Esophagus muscularis mucosa (tissue), 4 donors: ENCODE data around the gene GRIK4. TPM values are rescaled to one million over a fixed set of nuclear protein-coding genes. Genes with fewer than 3 reads are reported as not detected.

Source experiments
- DNase-seq: peaks from one replicate; pipeline ENCODE4 v3.0.0-alpha.2; 2017; ENCODE audit errors: extremely low spot score
- H3K27ac ChIP-seq, 4 donors: fragments of 200-600 bp; sonication (generic); replicated peaks in 1 of 4; 1 replicate in 3 of 4; 2 replicates in 1 of 4; pipeline ENCODE4 v1.5.1; 2016 to 2019; ENCODE audit warnings: mild to moderate bottlenecking in 1 of 4
- H3K27me3 ChIP-seq, 4 donors: fragments of 200-600 bp; sonication (generic); one replicate each; pipeline versions ENCODE4 v1.5.1 to v1.6.0; 2016 to 2019
- H3K36me3 ChIP-seq, 4 donors: fragments of 200-600 bp; sonication (generic); one replicate each; pipeline ENCODE4 v1.5.1; 2016 to 2019
- H3K4me1 ChIP-seq, 4 donors: fragments of 200-600 bp; sonication (generic); one replicate each; pipeline ENCODE4 v1.5.1; 2016 to 2019
- H3K4me3 ChIP-seq, 4 donors: fragments of 200-600 bp; sonication (generic); 1 replicate in 2 of 4; 2 replicates in 2 of 4; pipeline ENCODE4 v1.5.1; 2016 to 2019; ENCODE audit warnings: mild to moderate bottlenecking in 4 of 4, moderate library complexity in 1 of 4
- H3K9me3 ChIP-seq, 4 donors: fragments of 200-600 bp; sonication (generic); 1 replicate in 3 of 4; 2 replicates in 1 of 4; pipeline ENCODE4 v1.5.1; 2016 to 2019
- EP300 ChIP-seq: sonication (generic); formaldehyde crosslinking; IDR thresholded peaks from one replicate; pipeline ENCODE4 v1.6.1; 2017; ENCODE audit warnings: antibody characterized with exemption
- POLR2A ChIP-seq: fragments of 450-650 bp; IDR thresholded peaks from one replicate; pipeline ENCODE4 v1.6.1; 2017; ENCODE audit warnings: antibody characterized with exemption, moderate library complexity, mild to moderate bottlenecking, low read depth
- POLR2AphosphoS5 ChIP-seq, 2 donors: sonication (generic); formaldehyde crosslinking; IDR thresholded peaks; one replicate each; pipeline ENCODE4 v1.6.1; 2017; ENCODE audit warnings: antibody characterized with exemption in 2 of 2
- WGBS: methylation state at CpG from one replicate; pipeline ENCODE4 v1.1.5; 2018; 5-methylcytosine and 5-hydroxymethylcytosine counted together
- intact Hi-C: fragments of 100-400 bp; cut with DNase I; formaldehyde crosslinking; loops from one replicate; pipeline ENCODE4 v1.15.1; 2023
- total RNA-seq, 4 donors: library from RNA; depleted of rRNA; stranded (reverse); fragments of >200 nt; gene quantifications; one replicate each; pipeline versions ENCODE4 v1.1.0 to v1.2.1, GENCODE V29; 2016
- TF ChIP-seq, protein P1 (sequence below), 3 experiments: fragments of 200-600 bp in 2 of 3; fragments of 450-650 bp in 1 of 3; sonication (generic) in 2 of 3; IDR thresholded peaks; one replicate each; pipeline ENCODE4 v1.5.1; 2017 to 2019; ENCODE audit warnings: antibody characterized with exemption in 3 of 3, mild to moderate bottlenecking in 2 of 3, moderate library complexity in 1 of 3

GRIK4 gene
- total RNA-seq, 4 donors from 2014 or later = 0.13 to 0.83 (median 0.43) TPM

DNA sequence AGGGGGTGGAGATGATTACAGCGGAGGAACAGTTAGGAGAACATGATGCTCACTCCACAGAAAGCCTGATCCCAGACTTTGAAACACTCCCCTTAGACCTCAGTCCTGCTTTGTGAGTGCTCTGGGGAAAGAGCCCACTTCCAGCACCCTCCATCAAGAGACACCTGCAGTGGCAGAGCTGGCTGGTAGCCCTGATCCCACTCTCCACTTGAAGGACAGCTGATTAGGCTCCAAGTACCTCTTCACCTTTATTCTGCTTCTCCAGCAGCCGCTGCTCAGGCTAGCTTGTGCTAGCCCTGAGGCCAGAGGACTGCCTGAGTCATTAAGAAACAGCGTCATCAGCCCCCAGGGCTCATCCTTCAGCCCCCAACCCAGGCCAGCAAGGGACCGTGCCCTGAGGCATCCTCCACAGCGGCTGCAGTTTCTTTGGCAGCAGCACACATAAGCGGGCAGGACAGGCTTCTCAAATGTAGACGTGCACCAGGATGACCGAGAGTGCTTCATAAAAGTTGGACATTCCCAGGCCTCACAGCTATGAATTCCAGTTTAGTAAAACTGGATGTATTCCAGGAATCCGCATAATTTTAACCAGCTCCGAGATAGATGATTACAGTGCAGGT lies 366.3 kb downstream of the GRIK4 start:
- Histone ChIP-seq H3K36me3 (no peaks in the 10 kb centered on the region), H3K4me1 (peaks cover 0 to 2% (median 1%) of the 10 kb centered on the region in 4 donors), H3K27ac (no peak overlapping the region), H3K4me3 (no peak overlapping the region), H3K9me3 (no peaks in the 10 kb centered on the region), H3K27me3 (peaks cover 0 to 14% (median 4%) of the 10 kb centered on the region in 4 donors)
- WGBS = 74% methylated on average over 10 of the region's 10 CpGs
- intact Hi-C loops = no loop called here
- TF ChIP-seq POLR2AphosphoS5 (IDR thresholded peaks at IDR 0.05) (no peak), EP300 (no peak), POLR2A (no peak)
- TF ChIP-seq, protein P1, sequence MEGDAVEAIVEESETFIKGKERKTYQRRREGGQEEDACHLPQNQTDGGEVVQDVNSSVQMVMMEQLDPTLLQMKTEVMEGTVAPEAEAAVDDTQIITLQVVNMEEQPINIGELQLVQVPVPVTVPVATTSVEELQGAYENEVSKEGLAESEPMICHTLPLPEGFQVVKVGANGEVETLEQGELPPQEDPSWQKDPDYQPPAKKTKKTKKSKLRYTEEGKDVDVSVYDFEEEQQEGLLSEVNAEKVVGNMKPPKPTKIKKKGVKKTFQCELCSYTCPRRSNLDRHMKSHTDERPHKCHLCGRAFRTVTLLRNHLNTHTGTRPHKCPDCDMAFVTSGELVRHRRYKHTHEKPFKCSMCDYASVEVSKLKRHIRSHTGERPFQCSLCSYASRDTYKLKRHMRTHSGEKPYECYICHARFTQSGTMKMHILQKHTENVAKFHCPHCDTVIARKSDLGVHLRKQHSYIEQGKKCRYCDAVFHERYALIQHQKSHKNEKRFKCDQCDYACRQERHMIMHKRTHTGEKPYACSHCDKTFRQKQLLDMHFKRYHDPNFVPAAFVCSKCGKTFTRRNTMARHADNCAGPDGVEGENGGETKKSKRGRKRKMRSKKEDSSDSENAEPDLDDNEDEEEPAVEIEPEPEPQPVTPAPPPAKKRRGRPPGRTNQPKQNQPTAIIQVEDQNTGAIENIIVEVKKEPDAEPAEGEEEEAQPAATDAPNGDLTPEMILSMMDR (IDR thresholded peaks at IDR 0.05) = no peak
- DNase-seq = no peak

DNA sequence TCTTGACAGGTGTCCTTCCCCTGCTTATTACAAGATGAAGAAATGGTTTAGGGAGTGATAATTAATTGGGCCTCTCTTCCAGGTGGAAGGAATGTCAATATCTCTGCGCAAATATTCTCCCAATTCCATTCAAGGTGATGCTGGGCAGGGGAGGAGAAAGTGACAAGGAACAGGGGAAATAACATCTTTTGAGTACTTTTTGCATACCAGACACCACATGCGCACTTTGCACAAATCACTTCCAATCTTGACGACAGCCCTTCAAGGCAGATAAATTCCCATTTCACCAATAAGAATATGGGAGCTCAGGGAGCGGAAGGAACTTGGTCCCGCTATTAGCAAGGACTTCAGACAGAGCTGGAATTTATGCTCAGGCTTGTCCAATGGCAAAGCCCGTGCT lies 367.2 kb downstream of the GRIK4 start:
- intact Hi-C loops = no loop called here
- Histone ChIP-seq H3K27ac (no peak overlapping the region), H3K36me3 (no peaks in the 10 kb centered on the region), H3K4me1 (peaks cover 7 to 11% (median 11%) of the 10 kb centered on the region in 4 donors), H3K4me3 (no peak overlapping the region), H3K9me3 (no peaks in the 10 kb centered on the region), H3K27me3 (peaks cover 0 to 14% (median 4%) of the 10 kb centered on the region in 4 donors)
- WGBS = 93% methylated on average over 6 of the region's 6 CpGs
- TF ChIP-seq EP300 (no peak), POLR2AphosphoS5 (IDR thresholded peaks at IDR 0.05) (no peak), POLR2A (no peak)
- TF ChIP-seq, protein P1 (IDR thresholded peaks at IDR 0.05) = no peak
- no peak for DNase-seq

DNA sequence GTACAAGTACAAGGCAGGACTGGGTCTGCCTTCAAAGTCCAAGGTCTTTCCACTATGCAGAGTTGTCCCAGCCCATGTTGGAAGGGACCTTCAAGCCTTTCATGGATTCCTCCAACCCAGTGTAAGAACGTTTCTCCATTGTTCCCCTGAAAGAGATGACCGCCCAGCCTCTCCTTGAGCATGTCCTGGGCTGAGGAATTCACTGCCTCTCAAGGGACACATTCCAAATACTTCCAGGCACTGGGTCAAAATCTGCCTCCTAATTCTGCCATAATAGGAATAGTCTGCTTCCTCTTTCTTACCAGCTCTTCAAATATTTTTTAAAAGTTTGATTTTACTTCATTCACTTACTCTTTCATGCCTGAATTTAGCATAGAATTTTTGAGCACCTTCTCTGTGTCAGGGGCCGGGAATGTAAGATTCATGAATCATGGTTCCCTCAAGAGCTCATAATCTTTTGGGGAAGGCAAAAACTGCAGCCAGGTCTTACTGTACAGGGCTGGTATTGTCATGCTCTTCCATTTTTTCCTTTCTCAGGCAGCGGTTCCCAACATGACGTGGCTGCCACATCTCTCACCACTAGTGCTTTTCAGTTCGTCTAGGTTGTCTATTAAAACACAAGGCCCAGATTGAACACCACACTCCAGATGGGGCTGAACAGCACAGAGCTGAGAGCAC lies 369.1 kb downstream of the GRIK4 start:
- DNase-seq = no peak
- no peak for TF ChIP-seq POLR2A
- TF ChIP-seq, protein P1 (IDR thresholded peaks at IDR 0.05) = no peak
- no peak for TF ChIP-seq POLR2AphosphoS5 (IDR thresholded peaks at IDR 0.05)
- no peak for TF ChIP-seq EP300
- Histone ChIP-seq H3K36me3 (no peaks in the 10 kb centered on the region), H3K4me1 (peaks cover 10 to 16% (median 15%) of the 10 kb centered on the region in 4 donors), H3K9me3 (no peaks in the 10 kb centered on the region), H3K4me3 (no peak overlapping the region), H3K27ac (no peak overlapping the region), H3K27me3 (peaks cover 0 to 14% (median 4%) of the 10 kb centered on the region in 4 donors)
- intact Hi-C loops = no loop called here
- WGBS = 81% methylated on average over 6 of the region's 6 CpGs

DNA sequence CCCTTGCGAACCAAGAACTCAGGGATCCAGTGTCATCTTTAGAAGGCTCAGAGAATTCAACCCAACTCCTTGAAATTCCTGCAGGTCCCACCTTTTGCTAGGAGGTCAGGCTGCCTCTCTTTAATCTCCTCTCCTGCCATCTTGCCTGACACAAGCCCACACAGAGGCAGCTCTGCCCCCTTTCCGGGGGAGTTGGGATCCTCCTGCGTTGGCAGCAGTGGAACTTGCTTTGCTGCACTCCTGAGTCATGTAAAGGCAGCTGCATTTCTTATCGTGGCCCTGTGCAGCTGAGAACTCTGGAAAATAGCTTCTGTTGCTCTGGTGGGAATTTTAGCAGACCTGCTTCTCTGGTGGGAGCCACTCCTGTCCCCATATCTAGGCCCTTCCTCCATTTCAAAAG lies 370.0 kb downstream of the GRIK4 start:
- TF ChIP-seq POLR2A (no peak), EP300 (no peak), POLR2AphosphoS5 (IDR thresholded peaks at IDR 0.05) (no peak)
- TF ChIP-seq, protein P1 (IDR thresholded peaks at IDR 0.05) = no peak

More for the DNA sequence above, 370.0 kb downstream of the GRIK4 start:
- Histone ChIP-seq H3K36me3 (no peaks in the 10 kb centered on the region), H3K4me1 (peaks cover 10 to 16% (median 15%) of the 10 kb centered on the region in 4 donors), H3K27ac (no peak overlapping the region), H3K4me3 (no peak overlapping the region), H3K27me3 (peaks cover 0 to 17% (median 4%) of the 10 kb centered on the region in 4 donors), H3K9me3 (no peaks in the 10 kb centered on the region)
- intact Hi-C loops = no loop called here
- DNase-seq = no peak
- WGBS = 85% methylated on average over 4 of the region's 4 CpGs
